ENCODE data around the gene DLK1. TPM values are rescaled to one million over a fixed set of nuclear protein-coding genes. Genes with fewer than 3 reads are reported as not detected.

DLK1 gene
- total and polyA plus RNA-seq, 2 of the 4 experiments (the other 2 are of a cell fraction) = under 0.01 to 0.07 TPM

GRCh38 chr14:100747021-100747586 lies 20.4 kb downstream of the DLK1 start (continued):
- TF ChIP-seq MXI1 (IDR thresholded peaks at IDR 0.05; ENCODE audit: borderline replicate concordance, low read depth, low read length) = no peak

GRCh38 chr14:100747736-100748135 lies 21.0 kb downstream of the DLK1 start:
- TF ChIP-seq ELK1 (IDR thresholded peaks at IDR 0.05; ENCODE audit: borderline replicate concordance, low read depth, low read length) (no peak), BHLHE40 (IDR thresholded peaks at IDR 0.05; ENCODE audit: low read depth, low read length) (no peak), RFX5 (IDR thresholded peaks at IDR 0.05; ENCODE audit: low read depth, low read length) (no peak), NFE2L2 (IDR thresholded peaks at IDR 0.05; ENCODE audit: low read depth, low read length) (no peak), RCOR1 (IDR thresholded peaks at IDR 0.05; ENCODE audit: insufficient replicate concordance, low read length) (no peak), MAZ (IDR thresholded peaks at IDR 0.05; ENCODE audit: borderline replicate concordance, low read depth, low read length) (no peak), SMC3 (IDR thresholded peaks at IDR 0.05; ENCODE audit: low read depth, low read length) (no peak), RAD21 (IDR thresholded peaks at IDR 0.05; ENCODE audit: low read length) (no peak), CHD1 (IDR thresholded peaks at IDR 0.05; ENCODE audit: low read depth, low read length) (no peak), POLR2A (IDR thresholded peaks at IDR 0.05; ENCODE audit: low read depth, low read length) (no peak), CEBPB (IDR thresholded peaks at IDR 0.05; ENCODE audit: low read depth, low read length) (no peak)
- TF ChIP-seq, protein P1, sequence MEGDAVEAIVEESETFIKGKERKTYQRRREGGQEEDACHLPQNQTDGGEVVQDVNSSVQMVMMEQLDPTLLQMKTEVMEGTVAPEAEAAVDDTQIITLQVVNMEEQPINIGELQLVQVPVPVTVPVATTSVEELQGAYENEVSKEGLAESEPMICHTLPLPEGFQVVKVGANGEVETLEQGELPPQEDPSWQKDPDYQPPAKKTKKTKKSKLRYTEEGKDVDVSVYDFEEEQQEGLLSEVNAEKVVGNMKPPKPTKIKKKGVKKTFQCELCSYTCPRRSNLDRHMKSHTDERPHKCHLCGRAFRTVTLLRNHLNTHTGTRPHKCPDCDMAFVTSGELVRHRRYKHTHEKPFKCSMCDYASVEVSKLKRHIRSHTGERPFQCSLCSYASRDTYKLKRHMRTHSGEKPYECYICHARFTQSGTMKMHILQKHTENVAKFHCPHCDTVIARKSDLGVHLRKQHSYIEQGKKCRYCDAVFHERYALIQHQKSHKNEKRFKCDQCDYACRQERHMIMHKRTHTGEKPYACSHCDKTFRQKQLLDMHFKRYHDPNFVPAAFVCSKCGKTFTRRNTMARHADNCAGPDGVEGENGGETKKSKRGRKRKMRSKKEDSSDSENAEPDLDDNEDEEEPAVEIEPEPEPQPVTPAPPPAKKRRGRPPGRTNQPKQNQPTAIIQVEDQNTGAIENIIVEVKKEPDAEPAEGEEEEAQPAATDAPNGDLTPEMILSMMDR (conservative IDR thresholded peaks at IDR 0.05; ENCODE audit: low read depth, low read length) = no peak
- Histone ChIP-seq H3K9ac (ENCODE audit: low read depth, low read length) (no peak overlapping the region), H2AK5ac (ENCODE audit: low read depth, low read length) (peak overlapping the region; percentile 64), H4K8ac (ENCODE audit: low read depth in 2 of 2, low read length in 2 of 2) (no peak overlapping the region), H3K4me2 (ENCODE audit: low read depth, low read length) (no peak overlapping the region), H4K91ac (ENCODE audit: insufficient read depth, low read depth, low read length) (no peak overlapping the region), H3K36me3 (ENCODE audit: control insufficient read depth, insufficient read depth, low read length) (no peaks in the 10 kb centered on the region), H3K4me3 (ENCODE audit: insufficient read depth, low read depth, low read length) (no peak overlapping the region), H2BK120ac (ENCODE audit: low read depth, low read length) (peak overlapping the region; percentile 48), H3K18ac (ENCODE audit: low read depth, low read length) (0 out of 2 replicates have a peak overlapping the region, but pooled peaks have one; percentile 2), H4K5ac (ENCODE audit: low read depth, low read length) (no peak overlapping the region; the same call in 1 of the 2 replicates), H2BK5ac (ENCODE audit: low read depth, low read length, poor library complexity, severe bottlenecking) (no peak overlapping the region), H2AK9ac (replicated peaks; ENCODE audit: low read depth, low read length, poor library complexity) (no peak overlapping the region), H3K14ac (replicated peaks; ENCODE audit: low read depth, low read length) (no peak overlapping the region), H3K4ac (ENCODE audit: low read depth, low read length) (peak overlapping the region; percentile 75), H2BK15ac (ENCODE audit: low read depth, low read length) (no peak overlapping the region), H2AFZ (replicated peaks; ENCODE audit: low read length, poor library complexity) (no peak overlapping the region), H3K23ac (ENCODE audit: low read depth, low read length) (peak overlapping the region; percentile 37; the same call in 1 of the 2 replicates), H2BK20ac (ENCODE audit: low read depth, low read length) (peak overlapping the region; percentile 34), H3K27ac (ENCODE audit: insufficient read depth, low read length) (no peak overlapping the region), H4K20me1 (ENCODE audit: insufficient read depth, low read length) (no peaks in the 10 kb centered on the region; the same call in none of the 2 replicates), H3K9me3 (ENCODE audit: control insufficient read depth, insufficient read depth, low read length) (no peaks in the 10 kb centered on the region), H3K56ac (ENCODE audit: extremely low read depth, insufficient read depth, low read length) (no peak overlapping the region), H3K79me1 (ENCODE audit: low read depth in 1 of 2, low read length in 2 of 2) (no peaks in the 10 kb centered on the region), H3K9me1 (ENCODE audit: insufficient read depth, low read length) (peaks cover 7% of the 10 kb centered on the region), H3K4me1 (ENCODE audit: control insufficient read depth, insufficient read depth, low read length) (peaks cover 7% of the 10 kb centered on the region; the same call in 1 of the 2 replicates), H3K27me3 (ENCODE audit: control insufficient read depth, insufficient read depth, low read length) (peaks cover 4% of the 10 kb centered on the region)
- intact Hi-C loops (cut with micrococcal nuclease) = loop anchor here (5.0 kb wide), 1 partner anchor 75 kb away; no protein-coding TSS in a partner anchor
- ATAC-seq (ENCODE audit: low read depth) (no peak), DNase-seq (no peak)
- WGBS, 2 experiments (ENCODE audit: extremely low coverage in 2 of 2, insufficient read length in 1 of 2) = 88% methylated on average over 1 of the region's 8 CpGs; no CpG with 5 or more reads in 1 of the 2 experiments
- ChIA-PET CTCF (no interaction called here), POLR2A (ENCODE audit: unreplicated experiment) (no interaction called here)
- in situ Hi-C loops (cut with MboI; ENCODE audit: low sequenced_read_pairs) = no loop called here
- no TSS peak for BruUV-seq (replicated peaks)
- dilution Hi-C loops (cut with HindIII; ENCODE audit: low sequenced_read_pairs, unreplicated experiment) = no loop called here
